Hepatocyte (in vitro differentiated cells): ENCODE data around the gene CACHD1.

ENCODE experiments used
- CTCF ChIP-seq: fragments of 200-600 bp; sonication (generic); IDR thresholded peaks from 2 replicates; pipeline ENCODE4 v1.5.1; 2016; ENCODE audit warnings: antibody characterized with exemption, mild to moderate bottlenecking; ENCODE audit not compliant: poor library complexity
- EZH2 ChIP-seq: fragments of 200-600 bp; sonication (generic); IDR thresholded peaks from 2 replicates; pipeline ENCODE4 v1.6.1; 2016; ENCODE audit warnings: antibody characterized with exemption, mild to moderate bottlenecking, borderline replicate concordance
- EZH2phosphoT487 ChIP-seq: fragments of 200-600 bp; sonication (generic); IDR thresholded peaks from one replicate; pipeline ENCODE4 v1.6.1; 2018; ENCODE audit warnings: antibody characterized with exemption, mild to moderate bottlenecking, low read depth, moderate library complexity; ENCODE audit not compliant: unreplicated experiment, severe bottlenecking

GRCh38 chr1:64624808-64625207 lies 154.9 kb downstream of the CACHD1 start:
- no peak for TF ChIP-seq CTCF
- TF ChIP-seq EZH2, result no peak
- TF ChIP-seq EZH2phosphoT487, result no peak
